C4-2B (cell line): ENCODE results near the gene GLS.

Experiments
- H3K27ac ChIP-seq: fragments of 450-650 bp; 2 replicates; pipeline ENCODE4 v1.5.1; 2017
- ZFX ChIP-seq: fragments of 450-650 bp; IDR thresholded peaks from 2 replicates; pipeline ENCODE4 v1.6.1; 2017
- TF ChIP-seq, protein P1 (sequence below): fragments of 450-650 bp; conservative IDR thresholded peaks from 2 replicates; pipeline ENCODE4 v1.5.1; 2017; ENCODE audit warnings: mild to moderate bottlenecking

Gene GLS

DNA sequence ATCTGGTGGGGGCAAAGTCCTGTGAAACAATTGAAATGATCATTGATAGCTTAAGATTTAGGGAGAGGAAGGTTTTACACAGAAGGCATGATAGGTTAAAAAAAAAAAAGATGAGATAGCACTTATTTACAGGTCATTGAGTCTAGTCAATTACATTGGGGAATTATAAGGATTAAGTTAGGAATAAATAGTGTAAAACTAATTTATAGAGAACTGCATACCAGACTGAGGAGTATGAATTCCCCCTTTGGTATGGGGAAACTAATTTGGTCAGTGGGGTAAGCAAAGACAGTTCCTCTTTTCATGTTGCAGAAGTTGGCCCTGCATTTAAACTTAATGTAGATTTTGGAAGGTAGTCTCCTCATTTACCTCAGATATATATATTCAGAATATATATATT lies 10.8 kb downstream of the GLS start:
- no peak overlapping the region for H3K27ac ChIP-seq

DNA sequence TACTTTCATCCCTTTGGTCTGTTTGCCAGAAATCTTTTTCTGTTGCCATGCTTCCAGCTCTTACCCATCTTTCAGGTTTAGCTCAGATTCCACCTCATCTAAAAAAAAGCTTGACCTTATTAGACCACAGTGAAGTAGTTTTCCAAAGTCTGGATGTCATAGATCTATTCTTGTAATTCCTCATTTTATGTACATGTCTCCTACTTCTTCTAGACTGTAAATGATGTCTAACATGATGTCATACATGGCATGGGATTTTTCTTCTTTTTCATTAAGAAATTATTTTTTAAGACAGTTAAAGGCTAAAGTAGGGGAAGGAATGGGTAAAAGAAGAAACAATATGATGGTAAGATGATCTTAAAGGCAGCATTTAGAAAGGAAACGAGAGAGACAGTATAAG lies 11.3 kb downstream of the GLS start:
- H3K27ac ChIP-seq: no peak overlapping the region
- TF ChIP-seq ZFX: no peak
- TF ChIP-seq, protein P1, sequence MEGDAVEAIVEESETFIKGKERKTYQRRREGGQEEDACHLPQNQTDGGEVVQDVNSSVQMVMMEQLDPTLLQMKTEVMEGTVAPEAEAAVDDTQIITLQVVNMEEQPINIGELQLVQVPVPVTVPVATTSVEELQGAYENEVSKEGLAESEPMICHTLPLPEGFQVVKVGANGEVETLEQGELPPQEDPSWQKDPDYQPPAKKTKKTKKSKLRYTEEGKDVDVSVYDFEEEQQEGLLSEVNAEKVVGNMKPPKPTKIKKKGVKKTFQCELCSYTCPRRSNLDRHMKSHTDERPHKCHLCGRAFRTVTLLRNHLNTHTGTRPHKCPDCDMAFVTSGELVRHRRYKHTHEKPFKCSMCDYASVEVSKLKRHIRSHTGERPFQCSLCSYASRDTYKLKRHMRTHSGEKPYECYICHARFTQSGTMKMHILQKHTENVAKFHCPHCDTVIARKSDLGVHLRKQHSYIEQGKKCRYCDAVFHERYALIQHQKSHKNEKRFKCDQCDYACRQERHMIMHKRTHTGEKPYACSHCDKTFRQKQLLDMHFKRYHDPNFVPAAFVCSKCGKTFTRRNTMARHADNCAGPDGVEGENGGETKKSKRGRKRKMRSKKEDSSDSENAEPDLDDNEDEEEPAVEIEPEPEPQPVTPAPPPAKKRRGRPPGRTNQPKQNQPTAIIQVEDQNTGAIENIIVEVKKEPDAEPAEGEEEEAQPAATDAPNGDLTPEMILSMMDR: no peak

More for the DNA sequence above, 10.8 kb downstream of the GLS start:
- TF ChIP-seq, protein P1: no peak
- TF ChIP-seq ZFX: no peak

DNA sequence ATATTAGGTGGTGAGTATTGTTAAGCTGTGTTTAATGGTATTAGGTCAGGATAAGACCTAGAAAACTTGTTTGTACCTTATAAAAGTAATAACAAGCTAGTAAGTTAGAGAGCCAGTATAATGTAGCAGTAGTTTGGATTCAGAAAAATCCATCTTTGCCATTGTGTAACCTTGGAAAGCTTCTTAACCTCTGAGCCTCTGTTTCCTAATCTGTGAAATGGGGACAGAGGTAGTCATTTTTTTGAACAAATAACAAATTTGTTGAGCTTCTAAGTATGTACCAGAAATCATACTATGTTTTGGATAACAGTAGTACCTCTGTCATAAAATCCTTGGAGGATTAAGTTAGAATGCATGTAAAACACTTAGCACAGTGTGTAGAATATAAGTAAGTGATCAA lies 12.5 kb downstream of the GLS start:
- H3K27ac ChIP-seq: no peak overlapping the region
- no peak for TF ChIP-seq ZFX
- TF ChIP-seq, protein P1: no peak

DNA sequence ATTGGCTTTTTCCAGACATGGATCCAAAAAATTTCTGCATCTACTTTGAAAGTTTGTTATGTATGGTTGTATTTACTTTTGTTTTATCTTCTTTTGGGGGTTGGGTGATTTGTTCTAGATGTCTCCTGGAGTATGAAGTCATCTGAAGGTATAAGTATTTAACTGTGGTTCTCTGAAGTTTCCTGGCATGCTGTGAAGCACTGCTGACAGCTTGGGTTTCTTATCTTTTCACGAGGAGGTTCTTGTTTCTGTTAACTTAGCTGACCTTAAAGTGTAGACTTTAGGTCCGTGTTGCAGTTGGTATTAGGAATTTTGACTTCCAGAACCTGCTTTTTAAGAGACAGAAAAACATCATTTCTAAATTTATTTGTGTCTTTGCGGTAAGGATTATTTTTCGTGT lies 15.9 kb downstream of the GLS start:
- TF ChIP-seq, protein P1: no peak
- no peak for TF ChIP-seq ZFX
- H3K27ac ChIP-seq: no peak overlapping the region

DNA sequence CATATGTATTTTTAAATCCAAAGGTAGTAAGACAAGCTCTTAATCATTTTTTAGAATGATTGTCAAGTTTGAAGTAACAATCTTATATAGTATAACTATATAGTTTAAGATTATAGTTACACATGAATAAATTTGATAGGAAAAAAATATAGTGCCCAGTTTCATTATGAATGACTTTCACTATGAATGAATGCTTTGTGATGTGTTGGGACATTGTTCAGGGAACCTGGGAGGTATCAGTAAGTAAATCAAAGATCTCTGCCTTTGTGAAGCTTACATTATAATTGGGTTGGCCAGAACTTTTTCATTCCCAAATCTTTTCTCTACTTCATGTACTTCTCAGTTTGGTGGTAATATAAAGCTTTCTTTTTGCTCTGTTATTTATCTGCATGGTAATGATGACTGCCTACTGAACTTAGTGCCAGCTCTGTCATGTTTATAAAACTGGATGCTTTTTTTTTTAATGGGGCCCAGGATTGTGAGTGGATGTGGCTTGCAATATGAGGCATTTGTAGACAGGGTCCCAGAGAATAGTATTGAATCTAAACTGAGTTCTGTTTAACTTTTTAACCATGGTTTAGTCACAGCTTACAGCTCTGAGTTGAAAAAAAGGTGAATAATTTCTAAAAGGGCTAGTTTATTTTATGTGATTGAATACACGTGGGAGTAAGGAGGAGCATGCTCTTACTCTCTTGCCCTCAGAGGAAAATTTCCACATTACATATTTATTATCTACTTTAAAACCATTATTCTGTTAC lies 23.3 kb downstream of the GLS start:
- no peak overlapping the region for H3K27ac ChIP-seq

DNA sequence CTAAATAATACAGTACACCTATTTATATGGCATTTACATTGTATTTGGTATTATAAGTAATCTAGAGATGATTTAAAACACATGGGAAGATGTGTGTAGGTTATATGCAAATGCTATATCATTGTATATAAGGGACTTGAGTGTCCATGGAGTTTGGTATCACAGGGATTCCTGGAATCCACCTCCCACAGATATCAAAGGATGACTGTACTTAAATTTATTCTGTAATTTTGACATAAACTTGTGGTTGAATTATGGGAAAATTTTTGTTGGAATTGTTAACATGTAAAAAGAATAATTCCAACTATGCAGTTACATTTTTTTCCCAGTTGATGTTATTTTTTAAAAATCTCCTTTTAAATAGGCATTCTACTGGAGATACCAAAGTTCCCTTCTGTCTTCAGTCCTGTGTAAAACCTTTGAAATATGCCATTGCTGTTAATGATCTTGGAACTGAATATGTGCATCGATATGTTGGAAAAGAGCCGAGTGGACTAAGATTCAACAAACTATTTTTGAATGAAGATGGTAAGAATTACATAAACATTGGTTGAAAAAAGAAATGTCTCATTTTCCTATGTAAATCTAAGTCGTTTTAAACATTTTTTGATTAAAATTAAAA lies 24.1 kb downstream of the GLS start:
- no peak overlapping the region for H3K27ac ChIP-seq

More for the DNA sequence above, 23.3 kb downstream of the GLS start:
- TF ChIP-seq ZFX: no peak
- TF ChIP-seq, protein P1: no peak

DNA sequence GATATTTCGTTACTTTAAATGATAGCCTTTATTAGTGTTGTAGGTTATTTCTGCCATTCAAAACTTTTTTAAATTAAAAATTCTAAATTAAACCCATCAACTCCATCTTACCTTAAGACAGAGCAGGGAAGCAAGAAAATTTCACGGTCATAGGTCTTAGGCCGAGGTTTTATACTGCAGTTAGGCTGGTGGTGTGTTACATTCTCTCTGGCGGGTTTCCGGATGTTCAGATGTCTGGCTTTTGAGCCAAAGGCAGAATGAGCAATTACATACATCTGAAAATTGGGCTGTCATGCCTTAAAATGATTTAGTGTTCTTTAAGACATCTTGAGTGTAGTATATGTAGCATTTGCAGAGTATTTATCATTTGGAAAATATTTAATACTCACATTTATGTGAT lies 27.9 kb downstream of the GLS start:
- H3K27ac ChIP-seq: no peak overlapping the region
- TF ChIP-seq, protein P1: no peak
- no peak for TF ChIP-seq ZFX

More for the DNA sequence above, 24.1 kb downstream of the GLS start:
- TF ChIP-seq, protein P1: no peak
